KG1 (cell line): ENCODE measurements around the gene RAB22A.

Experiments
- DNase-seq: peaks from one replicate; lab custom pipeline; 2025; lab: John Stamatoyannopoulos, UW

The RAB22A gene

DNA sequence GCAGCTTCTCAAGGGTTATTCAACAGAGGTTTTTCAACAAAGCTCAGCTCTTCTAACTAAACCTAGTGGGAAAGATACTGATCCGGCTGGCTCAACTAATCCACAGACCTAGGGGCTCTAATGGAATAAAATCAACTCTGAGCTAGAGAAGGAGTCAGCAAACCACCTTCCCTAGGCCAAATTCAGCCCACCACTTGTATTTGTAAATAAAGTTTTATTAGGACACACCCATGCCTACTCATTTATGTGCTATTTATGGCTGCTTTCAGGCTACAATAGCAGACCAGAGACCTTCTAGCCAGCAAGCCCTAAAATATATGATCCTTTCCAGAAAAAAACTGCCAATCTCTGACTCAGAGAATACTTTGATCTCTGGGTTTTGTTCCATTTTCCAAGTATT lies 6.0 kb upstream of the RAB22A start:
- no peak for DNase-seq

DNA sequence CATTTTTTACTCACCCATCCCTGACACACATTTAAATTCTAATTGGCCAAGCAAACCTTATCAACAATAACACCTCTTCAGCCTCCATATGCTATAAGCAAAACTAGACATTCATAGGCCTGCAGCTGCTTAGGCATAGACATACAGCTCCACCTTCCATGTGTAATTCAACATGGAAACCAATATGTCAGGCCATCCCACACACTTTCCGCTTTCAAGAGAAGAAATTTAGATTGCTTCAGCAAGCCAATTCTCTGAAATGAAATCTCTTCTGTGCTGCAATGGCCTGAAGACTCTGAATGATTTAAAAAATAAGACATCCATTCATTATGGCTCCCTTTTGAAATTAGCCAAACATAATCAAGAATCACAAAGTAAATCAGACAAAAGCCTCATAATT lies 4.5 kb upstream of the RAB22A start:
- DNase-seq: no peak

DNA sequence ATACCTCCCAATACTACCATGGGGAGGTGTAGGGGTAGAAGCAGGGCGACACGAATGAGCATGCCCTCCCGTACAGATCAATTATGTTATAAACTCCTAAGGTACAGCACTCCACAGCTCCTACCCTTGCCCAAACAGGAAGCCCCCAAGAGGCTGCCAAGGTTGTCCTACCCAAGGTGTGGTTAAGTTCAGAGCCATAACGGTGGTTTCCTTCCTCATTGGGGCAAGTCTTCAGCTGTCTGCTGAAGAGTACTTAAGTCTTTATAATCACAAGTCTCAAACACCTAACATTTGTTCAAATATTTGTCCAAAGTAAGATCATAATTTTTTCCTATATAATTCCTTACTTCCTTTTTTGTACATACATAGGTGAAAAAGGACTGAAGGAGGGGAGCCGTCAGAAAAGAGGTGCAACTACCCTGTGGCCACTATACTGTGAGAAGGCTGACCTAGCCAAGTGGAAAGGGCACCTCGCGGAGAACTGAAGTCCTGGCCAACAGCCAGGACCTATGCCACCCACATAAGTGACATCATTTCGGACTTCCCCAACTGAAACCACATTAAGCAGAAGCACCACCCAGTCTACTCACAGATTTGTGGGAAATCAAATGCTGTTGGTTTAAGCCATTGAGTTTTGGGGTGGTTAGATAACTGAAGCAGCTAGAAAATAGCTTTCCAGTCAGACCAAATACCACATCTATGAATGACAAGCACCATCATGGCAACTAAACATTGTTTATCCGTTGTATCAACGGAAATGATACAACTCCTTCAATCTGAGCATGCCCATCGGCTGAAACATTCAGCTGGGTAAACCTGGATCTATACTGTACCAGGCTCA lies 2.9 kb upstream of the RAB22A start:
- peak; percentile 52 for DNase-seq

DNA sequence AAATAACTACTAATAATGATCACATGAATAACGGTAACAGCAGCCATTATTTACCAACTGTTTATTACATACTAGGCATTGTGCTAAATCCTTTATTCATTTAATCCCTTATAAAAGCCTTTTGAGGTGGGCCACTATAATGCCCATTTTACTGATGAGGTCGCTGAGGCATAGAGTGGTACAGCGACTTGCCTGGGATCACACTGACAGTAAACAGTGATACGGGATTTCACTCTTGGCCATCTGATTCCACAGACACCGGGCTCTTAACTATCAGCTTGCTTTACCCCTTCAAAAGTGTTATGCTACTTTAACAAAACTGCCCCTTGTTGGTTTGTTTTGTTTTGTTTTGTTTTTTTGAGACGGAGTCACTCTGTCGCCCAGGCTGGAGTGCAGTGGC lies 2.2 kb upstream of the RAB22A start:
- DNase-seq: no peak

DNA sequence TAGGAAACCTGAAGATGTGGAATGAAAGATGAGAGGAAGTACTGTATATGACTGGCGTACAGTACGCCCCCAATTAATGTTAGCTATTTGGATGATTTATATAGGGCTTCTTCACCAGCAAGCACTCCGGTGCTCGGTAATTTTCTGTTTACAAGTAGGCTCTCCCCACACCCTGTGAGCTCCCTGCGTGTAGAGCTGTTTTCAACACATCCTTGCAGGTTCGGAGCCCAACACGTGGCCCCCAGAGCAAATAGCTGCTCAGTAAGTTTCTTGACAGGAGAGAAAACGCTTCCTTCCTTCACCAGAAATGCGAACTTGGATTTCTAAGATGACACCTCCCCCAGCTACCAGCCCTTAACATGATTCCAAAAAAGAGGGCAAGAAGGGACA lies 1.2 kb upstream of the RAB22A start:
- DNase-seq: no peak

DNA sequence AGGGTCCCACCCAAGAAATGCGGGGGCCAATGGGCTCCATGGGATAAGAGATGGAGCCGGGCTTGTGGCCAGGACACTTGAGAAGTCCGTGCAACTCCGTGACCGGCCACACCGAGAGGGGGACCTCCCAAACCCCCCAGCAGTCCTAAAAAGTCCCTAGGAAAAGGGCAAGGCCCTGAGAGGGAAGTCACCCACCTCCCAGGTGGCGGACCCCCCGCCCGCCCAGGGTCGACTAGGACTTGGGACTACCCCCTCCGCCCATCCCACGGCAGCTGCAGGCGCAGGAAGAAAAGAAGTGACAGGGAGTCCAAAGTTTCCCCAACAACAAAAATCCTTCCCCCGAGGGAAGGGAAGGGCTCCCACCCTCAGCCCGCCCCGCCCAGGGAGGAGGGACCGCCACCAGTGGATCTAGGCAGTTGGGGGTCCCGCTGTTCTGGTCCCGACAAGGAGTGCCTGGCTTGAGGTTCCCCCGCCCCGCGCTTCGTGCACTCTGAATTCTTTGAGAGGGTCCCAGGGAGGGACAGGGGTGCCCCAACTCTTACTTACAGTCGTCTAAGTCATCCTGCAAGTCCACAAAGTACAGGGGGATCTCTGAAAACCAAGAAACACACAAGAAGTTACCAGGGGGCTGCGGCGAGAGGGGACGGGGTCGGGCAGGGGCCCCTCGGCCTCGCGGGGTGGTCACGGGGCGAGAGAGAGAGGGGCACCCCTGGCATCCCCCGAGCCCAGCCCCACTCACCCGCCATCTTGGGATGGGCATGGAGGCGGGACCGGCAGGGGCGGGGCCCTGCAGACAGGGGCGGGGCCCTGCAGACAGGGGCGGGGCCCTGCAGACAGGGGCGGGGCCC lies 611 bp upstream of the RAB22A start:
- DNase-seq: no peak

DNA sequence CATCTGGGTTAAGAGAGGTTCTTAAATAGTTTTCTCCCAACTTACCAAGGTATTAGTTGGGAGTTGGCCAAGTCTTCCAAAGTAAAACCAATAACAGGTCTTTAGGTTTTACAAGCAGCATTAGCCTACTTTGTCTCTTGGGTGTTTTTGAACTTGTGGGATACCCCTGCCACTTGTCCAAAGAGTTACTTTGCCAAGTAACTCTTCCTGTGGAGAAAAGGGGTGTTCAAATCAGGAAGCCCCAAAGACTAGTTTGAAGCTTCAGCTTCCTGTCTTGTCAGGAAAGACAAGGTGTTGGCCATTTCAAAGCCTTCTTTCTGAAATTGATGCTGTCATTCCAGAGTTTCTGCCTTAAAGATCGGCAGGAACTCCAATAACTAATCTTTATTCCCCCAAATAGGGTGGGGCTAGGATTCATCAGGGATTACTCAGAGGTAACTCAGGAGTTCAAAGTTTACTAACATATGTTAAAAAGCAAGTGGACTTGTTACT lies 822 bp downstream of the RAB22A start:
- no peak for DNase-seq

DNA sequence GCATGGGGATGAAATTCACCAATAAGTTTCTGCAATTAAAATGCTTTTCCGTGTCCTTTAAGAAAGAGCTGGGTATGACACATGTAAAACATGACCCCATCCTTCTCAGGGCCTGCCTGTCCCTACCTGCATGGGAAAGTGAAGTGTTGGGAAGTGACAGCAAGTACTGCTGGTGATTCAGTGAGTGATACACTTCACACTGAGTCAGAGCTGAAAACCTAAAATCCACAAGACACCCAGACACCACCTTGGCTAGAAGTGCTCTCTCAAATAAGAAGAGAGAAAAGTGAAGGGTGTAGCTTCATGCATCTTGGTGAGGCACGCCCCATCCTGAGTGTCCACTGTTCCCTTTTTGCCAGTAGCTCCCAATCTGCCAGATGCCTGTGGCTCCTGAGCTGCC lies 3.3 kb downstream of the RAB22A start:
- DNase-seq: no peak

DNA sequence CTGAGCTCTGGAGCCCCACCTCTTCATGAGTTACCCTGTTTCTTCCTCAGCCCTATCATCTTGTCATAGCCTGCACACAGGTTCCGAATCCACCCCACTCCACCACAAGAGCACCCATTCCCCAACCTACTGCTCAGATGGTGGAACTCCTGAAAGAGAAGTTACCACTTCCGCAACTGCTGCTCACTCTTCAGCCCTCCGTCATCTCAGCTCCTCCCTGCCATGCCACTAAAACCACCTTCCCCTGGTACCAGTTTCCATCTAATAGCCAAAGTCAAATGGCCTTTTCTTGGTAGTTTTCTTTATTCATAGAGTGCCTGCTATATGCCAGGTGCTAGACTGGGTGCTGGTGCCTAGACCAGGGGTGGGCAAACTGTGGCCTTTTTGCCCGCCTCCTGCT lies 3.9 kb downstream of the RAB22A start:
- no peak for DNase-seq

DNA sequence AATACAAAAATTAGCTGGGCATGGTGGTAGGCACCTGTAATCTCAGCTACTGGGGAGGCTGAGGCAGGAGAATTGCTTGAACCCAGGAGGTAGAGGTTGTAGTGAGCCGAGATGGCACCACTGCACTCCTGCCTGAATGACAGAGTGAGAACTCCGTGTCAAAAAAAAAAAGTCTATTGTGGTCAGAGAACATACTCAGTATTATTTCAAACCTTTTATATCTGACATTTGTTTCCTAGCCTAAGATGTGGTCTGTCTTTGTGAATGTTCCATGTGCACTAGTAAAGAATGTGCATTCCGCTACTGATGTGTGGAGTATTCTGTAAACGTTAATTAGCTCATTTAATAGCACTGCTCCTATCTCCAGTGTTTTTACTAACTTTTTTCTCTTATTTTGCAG lies 11.7 kb downstream of the RAB22A start:
- no peak for DNase-seq

DNA sequence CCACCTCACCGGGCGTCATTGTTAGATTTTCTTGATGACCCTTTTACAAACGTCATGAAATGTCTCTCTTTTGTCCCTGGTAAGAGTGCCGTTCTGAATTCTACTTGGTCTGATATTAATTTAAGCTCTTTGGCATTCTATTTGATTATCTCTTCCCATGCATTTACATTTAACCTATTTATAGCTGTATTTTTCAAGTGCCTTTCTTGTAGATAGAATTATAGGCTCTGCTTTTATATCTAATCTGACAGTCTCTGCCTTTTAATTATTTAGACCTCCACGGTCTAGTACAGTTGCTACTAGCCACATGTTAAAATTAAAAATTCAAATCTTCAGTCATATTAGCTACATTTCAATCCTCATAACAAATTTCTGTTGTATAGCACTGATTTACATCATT lies 12.6 kb downstream of the RAB22A start:
- no peak for DNase-seq

DNA sequence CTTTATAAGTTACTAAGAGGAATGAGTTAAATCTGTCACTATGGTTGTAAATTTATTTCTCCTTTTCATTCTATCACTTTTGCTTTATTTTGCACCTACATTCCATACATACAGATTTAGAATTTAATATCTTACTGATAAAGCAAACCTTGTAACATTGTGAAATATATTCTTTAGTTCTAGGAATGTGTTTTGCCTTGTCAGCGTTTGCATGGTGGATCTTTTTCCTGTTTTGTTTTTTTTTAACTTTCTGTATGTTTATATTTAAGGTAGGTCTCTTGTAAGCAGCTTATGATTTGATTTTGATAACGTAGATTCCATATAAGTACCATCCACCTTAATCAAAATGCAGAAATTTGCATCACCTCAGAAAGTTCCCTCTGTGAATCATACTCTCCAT lies 16.4 kb downstream of the RAB22A start:
- no peak for DNase-seq

DNA sequence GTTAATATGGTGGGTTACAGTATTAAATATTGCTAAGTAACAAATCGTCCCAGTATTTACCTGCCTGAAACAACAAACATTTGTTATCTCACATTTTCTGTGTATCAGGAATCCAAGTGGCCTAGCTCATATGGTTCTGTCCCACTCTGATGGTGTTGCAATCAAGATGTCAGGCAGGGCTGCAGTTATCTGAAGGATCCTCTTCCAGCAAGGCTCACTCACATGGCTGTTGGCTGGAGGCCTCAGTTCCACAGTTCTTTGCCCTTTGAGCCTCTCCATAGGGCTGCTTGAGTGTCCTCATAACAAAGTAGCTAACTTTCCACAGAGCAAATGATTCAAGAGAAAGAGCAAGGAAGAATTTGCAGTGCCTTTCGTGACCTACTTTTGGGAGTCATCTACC lies 17.7 kb downstream of the RAB22A start:
- DNase-seq: no peak

DNA sequence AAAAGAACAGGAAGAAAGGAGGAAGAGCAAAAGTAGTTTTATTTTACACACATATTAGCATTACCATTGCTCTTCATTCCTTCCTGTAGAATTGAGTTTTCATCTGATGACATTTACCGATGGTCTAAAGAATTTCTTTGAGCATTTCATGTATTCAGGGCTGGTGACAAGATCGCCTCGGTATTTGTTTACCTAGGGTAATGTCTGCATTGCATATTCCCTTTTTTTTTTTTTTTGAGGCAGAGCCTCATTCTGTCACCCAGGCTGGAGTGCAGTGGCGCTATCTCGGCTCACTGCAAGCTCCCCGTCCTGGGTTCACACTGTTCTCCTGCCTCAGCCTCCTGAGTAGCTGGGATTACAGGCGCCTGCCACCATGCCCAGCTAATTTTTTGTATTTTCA lies 19.3 kb downstream of the RAB22A start:
- no peak for DNase-seq

DNA sequence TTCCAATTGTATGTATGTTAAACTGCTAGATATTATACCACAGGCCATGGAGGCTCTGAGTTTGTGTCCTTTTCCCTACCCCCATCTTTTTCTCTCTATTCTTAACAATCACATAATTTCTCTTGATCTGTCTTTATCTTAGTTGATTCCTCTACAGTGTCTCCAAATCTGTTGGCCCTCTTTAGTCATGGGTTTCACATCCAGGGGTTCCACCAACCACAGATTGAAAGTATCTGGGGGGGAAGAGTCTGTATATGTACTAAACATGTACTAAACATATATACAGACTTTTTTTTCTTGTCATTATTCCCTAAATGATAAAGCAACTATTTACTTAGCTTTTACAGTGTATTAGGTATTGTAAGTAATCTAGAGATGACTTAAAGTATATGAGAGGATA lies 20.2 kb downstream of the RAB22A start:
- no peak for DNase-seq

DNA sequence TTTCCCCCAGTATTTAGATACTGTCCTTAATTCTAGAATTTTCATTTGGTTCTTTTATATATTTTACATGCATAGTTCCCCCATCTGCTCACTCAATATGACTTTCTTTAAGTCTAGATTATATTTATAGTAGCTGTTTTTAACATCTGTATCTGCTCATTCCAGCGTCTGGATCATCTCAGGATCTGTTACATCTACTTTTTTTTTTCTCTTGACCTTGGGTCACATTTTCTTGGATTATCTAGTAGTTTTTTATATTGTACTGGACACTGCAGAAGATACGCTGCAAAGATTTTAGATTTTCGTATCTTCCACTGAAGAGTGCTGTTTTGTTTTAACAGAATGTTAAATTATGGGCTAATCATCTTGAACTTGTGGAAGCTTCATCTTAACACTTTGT lies 20.7 kb downstream of the RAB22A start:
- DNase-seq: no peak

DNA sequence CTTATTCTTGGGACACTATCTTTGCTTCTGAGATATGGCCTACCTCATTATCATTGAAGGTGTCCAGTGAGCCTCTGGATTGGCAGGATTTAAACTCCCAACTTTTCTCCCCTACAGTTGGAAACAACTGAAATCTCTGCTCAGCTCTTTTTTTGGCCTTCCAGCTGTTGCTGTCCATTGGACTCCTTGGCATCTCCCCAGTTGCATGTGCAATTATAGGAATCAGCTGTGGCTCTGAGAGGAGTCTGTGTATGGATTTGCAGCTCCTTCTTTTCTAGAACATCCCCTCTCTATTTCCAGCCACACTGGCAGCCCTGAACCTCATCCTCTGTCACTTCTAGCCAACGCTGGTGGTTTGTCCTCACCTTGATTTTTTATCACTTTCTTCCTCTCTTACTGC lies 21.2 kb downstream of the RAB22A start:
- DNase-seq: no peak

DNA sequence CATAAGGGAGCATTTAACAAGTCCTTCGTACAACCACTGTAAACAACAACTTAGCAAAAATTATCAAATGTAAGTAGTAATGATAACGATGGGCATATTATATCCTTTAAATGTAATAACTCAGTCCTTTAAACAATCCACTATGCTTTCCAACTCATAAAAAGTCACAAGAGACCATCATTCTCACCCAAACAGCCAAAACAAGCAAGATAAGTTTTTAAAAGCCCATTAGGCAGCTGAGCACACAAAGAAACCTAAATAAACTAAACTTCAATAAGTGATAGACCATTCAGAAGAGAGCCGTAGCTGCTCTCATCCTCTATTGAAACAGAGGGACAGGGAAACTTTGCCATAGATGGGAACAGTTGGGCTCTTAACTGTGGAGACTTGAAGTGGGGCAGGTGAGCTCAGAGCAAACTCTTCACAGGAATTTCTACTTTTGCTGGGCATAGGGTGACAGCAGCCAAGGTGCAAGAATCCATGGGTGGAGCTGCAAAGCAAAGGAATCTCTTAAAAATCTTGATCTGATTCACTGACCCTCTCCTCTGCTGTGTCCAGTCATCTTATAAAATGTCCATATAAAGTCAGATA lies 22.5 kb downstream of the RAB22A start:
- no peak for DNase-seq

DNA sequence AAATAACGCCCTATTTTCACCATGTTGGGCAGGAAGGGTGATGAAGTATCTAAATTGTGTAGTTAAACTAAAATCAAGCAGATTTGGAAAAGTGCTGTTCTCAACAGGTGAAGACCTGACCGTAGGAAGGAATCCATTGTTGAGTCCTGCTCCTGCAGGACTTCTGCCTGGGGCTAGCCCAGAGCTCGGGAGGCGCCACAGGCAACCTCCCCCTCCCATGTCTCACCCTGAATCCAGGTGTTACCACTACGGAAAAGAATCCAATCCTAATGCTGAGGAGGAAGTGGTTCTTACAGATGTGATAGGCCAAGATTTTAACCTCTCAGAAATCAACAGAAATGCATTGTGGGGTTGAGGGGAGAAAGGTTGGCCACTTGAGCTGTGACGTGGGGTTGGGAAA lies 30.2 kb downstream of the RAB22A start:
- DNase-seq: no peak

DNA sequence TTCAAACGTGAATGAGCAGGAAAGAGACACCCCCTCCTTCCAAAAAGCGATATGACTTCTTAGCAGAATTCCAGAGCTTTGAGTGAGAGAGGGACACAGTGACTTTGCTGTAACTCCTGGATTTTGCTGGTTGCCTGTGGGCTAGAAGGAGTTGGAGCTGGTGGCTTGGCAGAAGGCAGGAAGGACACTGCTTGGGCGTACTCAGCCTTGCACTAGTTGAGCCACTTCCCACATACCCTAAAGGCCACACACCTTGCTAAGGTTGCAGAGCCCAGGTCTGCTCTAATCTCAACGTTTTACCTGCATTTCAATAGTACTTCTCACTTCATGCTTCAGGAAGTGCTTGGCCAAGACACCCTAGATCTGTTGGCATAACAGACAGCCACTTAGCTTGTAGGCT lies 30.6 kb downstream of the RAB22A start:
- no peak for DNase-seq

DNA sequence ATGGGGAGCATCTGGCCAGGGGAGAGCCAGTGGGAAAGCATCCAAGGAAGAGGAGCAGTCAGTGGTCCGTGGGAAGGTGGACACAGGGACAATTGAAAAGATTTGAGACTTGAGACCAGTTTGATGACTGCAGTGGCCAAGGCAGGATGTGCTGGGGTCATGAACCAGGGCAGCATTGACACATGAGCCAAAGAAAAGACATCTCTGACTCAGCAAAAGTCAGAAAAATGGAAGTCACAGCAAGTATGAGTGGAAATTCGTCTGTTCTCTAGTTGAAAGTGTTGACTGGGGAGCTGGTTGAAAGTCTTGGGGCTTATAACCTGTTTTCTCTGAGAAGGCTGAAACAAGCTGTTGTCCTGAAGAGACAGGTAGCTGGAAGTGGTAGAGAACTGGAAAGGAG lies 31.3 kb downstream of the RAB22A start:
- DNase-seq: no peak

DNA sequence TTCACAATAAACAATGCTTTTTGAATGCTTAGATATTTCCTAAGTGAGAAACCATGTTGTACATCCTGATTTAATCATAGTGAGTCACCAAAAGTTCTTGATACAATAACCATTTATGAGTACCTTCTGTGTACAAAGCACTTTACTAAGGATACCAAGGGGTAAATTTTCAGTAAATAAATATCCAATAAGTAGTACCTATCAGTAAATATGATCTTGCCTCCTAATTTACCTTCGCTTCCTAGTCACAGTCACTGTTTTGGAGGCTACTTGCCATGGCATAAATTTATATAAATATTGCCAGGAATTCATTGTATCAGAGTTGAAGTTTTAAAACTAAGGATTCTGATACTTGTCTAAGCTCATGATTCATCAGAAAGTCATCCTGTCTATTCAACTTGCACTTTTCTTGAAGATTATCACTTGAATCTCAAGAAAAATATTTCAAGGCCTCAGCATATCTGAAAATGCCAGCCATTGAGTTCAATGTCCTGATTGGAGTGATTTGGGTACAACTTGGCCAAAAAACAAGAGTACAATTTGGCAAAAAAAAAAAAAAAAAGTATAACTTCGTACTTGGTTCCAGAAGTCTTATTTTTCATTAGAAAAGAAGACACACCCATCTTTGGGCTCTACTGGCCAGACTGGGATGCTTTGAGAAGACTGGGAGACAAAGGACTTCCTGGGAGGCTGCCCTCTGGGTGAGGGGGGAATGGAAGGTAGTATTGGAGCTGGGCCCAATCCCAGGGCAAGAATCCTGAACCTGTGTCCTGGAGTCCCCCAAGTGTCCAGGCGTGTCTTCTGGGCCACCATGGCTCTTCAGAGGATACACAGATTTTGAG lies 32.8 kb downstream of the RAB22A start:
- no peak for DNase-seq
